GM19397 (cell line): ENCODE data around the gene PIP5KL1.
A peak's percentile ranks its signal among the peaks of the same experiment; 100 is the strongest.

ENCODE experiments used
- ATAC-seq: cut with Tn5 transposase; IDR thresholded peaks from one replicate; pipeline ENCODE4 v1.9.1; 2021; ENCODE audit warnings: mild to moderate bottlenecking, moderate library complexity; ENCODE audit not compliant: unreplicated experiment

PIP5KL1 gene

GRCh38 chr9:127930231-127931091 is at the start of gene PIP5KL1:
Gene PIP5KL1, minus strand, starts transcription at chr9:127930777. Its CDS starts 25 bp downstream, at chr9:127930752.
- peak; percentile 82 for ATAC-seq

GRCh38 chr9:127980060-127980705 is 49.6 kb upstream of the PIP5KL1 start:
- ATAC-seq = peak; percentile 43

- ATAC-seq = no peak
These were observed 48.9 kb upstream of the PIP5KL1 start for GRCh38 chr9:127979333-127980059.

- ATAC-seq = no peak
These were observed 48.4 kb upstream of the PIP5KL1 start for GRCh38 chr9:127979015-127979332.

- ATAC-seq = no peak
These were observed 47.5 kb upstream of the PIP5KL1 start for GRCh38 chr9:127977884-127978647.

GRCh38 chr9:127977009-127977883 is 46.7 kb upstream of the PIP5KL1 start:
- no peak for ATAC-seq

GRCh38 chr9:127976498-127976897 is 45.9 kb upstream of the PIP5KL1 start:
- no peak for ATAC-seq

- ATAC-seq = no peak
These were observed 45.1 kb upstream of the PIP5KL1 start for GRCh38 chr9:127975376-127976315.

- ATAC-seq = no peak
These were observed 44.2 kb upstream of the PIP5KL1 start for GRCh38 chr9:127974769-127975261.

- no peak for ATAC-seq
These were observed 43.6 kb upstream of the PIP5KL1 start for GRCh38 chr9:127974001-127974768.

- ATAC-seq = no peak
These were observed 42.8 kb upstream of the PIP5KL1 start for GRCh38 chr9:127973169-127974000.

- ATAC-seq = no peak
These were observed 41.8 kb upstream of the PIP5KL1 start for GRCh38 chr9:127972236-127972871.

GRCh38 chr9:127971357-127972235 is 41.0 kb upstream of the PIP5KL1 start:
- ATAC-seq = no peak

- ATAC-seq = peak; percentile 76
These were observed 40.1 kb upstream of the PIP5KL1 start for GRCh38 chr9:127970401-127971313.
